Stimulated activated CD4-positive, alpha-beta T cell treated with anti-CD3 and anti-CD28 coated beads, Interleukin-1b, Interleukin-23, amount 100 ng/mL, for 24 hours (primary cell): Measurements from ENCODE around the gene RETREG1.
"Not testable (repeated sequence)": the region's sequence is repeated elsewhere in the genome, so short reads cannot be mapped to it uniquely, and the experiment has no call there.

ENCODE experiments used
- DNase-seq, 4 experiments: peaks; one replicate each; pipeline ENCODE4 v3.0.0-alpha.2; 2020; ENCODE audit warnings: low read depth in 4 of 4, low spot score in 1 of 4

Gene RETREG1

DNA sequence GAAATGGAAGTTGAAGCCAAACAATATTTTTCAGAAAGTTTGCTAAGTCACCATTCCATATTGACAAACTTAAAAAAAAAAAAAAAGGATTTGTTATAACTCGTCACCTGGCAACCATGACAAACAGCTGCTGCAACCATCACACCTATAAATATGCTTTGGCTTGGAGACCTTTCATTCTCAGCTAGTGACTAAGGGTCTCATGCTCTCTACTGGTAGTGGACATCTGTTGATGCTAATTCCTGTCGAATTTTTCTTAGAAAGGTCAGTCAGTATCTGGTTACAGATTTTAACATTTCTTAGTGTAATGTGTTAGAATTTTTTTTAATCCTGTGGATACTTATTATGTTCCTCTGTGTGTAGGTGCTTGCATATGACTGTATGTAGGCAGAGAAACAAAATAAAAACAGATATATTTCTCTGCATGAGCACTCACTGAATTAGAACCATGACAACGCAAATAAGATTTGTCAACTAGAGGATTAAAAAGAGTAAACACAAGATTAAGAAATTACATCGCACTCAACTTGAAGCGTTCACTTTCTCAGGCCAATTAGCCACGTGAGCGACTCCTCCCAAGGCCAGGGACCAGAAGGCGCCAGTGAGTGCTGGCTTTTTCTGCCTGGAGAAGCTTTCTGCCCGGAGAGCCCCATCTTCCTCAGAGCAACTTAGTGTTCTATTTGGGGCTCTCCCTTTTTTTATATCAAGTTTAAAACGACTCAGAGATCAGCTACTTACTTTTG lies 124.2 kb downstream of the RETREG1 start:
- DNase-seq = no peak

DNA sequence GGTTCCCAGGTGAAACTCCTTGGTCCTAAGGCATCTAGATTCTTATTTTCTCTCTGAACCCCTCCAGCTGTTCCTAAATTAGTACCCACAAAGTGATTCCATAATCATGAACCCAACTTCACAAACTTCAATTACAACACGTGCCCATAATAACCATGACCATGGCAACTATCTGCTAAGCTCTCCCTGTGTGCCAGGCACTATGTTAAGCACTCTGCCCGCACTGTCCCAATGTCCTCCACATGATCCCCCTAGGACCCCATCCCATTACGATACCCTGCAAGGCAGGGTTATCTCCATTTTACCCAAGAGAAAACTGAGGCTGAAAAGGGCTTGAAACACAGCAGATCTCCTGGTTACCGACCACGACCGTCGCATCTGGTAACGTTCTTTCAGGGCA lies 125.9 kb downstream of the RETREG1 start:
- no peak for DNase-seq

DNA sequence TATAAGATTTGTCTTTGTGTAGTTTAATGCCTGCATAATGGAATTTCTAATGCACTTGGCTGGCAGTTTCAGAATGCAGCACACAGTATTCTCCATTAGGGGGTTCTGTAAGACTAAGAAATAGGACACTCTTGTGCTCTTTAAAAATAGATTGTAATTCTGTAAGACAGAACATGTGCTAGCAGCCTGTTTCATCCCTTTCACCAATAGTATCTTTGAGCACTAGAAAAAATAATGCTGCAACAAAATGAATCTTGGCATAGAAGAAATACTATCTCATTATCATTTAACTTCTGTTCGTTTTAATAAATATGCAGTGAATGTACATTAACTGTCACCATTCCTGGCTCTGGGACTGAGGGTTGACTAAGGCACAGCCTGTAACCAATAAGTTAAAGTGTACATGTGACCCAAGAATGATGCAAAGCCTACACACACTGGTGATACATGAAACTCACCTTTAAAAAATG lies 127.4 kb downstream of the RETREG1 start:
- no peak for DNase-seq

DNA sequence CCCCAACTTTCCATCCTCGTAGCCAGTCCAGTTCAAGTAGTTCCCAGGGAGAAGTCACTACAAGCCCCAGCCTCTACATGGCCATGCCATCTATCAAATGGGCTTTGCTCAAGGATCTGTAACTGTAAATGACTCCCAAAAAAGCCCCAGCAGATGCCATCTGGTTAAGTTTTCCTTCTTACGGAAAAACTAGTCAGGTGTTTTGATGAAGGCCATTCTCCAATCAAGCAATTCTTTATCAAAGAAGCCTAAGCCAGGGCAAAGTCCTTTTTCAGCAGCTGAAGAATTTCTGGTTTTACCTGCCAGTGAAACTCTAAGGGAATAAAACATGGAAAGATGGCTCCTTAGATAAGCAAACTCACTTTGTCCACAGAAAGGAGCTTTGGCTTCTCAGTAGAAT lies 129.3 kb downstream of the RETREG1 start:
- no peak for DNase-seq

DNA sequence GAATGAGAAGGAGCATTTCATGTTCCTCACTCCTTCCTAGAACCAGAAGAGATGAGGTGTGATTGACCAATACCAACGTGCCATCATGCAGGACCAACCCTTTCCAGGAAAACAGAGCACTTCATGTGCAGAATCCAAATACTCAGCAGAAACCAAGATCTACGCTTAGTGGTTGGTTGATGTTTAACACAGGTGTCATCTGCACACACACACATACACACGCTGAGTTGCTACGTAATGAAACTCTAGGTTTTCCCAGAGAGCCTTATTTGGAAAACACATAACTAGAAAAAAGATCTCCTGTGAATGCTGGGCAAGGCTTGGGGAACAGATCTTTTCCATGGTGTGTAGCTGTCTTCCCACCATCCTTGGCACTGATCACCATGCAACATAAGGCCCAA lies 130.1 kb downstream of the RETREG1 start:
- no peak for DNase-seq

DNA sequence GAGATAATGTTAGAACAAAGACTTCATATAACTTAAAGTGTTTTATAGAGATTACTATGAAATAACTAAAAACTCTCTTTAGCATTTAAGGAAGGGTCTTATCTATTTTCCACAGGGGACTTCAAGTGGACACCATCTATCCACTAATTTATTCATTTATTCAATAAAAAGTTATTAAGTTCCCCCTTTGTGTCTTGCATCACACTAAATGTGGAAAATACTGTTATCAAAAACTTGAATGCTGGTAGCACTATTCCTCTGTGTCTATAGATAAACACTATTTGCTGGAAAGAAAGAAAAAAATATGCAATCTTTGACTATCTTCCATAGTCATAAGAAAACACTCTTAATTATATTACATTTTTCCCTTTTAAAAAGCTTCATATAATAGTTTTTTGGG lies 131.1 kb downstream of the RETREG1 start:
- DNase-seq = no peak

- no peak for DNase-seq
Observed at GRCh38 chr5:16484081-16484480, 132.7 kb downstream of the RETREG1 start.

GRCh38 chr5:16483361-16483760 lies 133.4 kb downstream of the RETREG1 start:
- no peak for DNase-seq

DNA sequence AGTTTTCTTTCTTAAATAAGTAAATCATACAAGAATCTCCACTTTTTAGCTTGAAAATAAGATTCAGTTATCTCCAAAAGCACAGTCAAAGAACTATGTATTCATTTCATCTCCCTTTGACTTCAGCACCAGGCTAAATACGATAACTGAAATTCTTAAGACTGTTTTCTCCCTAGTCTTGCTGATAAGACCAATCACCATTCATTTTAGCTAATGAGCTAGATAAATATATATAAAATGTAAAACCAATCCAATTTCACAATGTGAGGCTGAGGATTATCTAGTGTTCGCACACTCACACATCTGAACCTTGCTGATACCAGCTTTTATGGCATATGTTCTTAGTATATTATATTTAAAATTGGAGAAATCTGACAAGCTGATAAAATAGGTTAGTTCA lies 133.9 kb downstream of the RETREG1 start:
- DNase-seq = no peak

- DNase-seq = no peak
Observed at GRCh38 chr5:16480821-16481538, 135.8 kb downstream of the RETREG1 start.

DNA sequence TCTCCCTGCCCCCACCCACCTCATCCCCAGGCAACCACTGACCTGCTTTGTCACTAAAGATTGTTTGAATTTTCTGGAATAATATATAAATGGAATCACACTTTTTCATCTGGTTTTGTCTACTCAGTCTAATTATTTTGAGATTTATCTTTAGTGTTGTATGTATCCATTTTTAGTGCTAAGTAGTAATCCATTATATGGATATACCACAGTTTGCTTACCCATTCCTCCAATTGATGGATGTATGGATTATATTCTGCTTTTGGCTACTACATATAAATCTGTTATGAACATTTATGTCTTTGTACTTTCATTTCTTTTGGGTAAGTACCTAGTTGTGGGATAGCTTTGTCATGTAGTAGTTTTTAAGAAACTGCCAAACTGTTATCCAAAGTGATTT lies 136.7 kb downstream of the RETREG1 start:
- DNase-seq = no peak

DNA sequence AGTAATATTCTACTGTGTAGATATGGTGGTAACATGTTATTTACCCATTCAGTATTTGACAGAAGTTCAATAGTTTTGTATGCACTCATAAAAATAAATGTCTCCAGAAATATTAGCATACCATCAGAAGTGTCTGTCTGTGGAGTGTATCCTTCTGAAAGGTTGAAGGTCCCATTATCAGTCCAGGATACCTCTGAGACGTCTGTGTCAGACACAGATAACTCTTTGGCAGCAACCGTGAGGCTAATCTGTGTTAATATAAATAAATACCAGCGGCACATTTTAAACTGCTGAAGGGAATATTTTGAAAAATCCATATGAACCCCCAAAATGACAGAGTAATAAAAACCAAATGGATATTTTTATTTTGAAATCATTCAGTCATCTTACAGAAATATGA lies 139.3 kb downstream of the RETREG1 start:
- DNase-seq = no peak

DNA sequence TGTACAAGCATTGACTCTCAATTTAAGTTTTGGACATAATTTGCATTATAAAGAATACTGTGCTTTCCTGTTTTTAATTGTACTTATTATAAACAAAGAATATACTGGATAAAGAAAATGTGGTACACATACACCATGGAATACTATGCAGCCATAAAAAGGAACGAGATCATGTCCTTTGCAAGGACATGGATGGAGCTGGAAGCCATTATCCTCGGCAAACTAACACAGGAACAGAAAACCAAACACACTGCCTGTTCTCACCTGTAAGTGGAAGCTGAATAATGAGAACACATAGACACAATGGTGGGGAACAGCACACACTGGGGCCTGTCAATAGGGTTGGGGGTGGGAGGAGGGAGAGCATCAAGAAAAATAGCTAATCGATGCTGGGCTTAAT lies 140.4 kb downstream of the RETREG1 start:
- not testable (repeated sequence) for DNase-seq

- no peak for DNase-seq
Observed at GRCh38 chr5:16471387-16471786, 145.4 kb downstream of the RETREG1 start.

GRCh38 chr5:16467363-16468219 lies 149.2 kb downstream of the RETREG1 start:
- no peak for DNase-seq

DNA sequence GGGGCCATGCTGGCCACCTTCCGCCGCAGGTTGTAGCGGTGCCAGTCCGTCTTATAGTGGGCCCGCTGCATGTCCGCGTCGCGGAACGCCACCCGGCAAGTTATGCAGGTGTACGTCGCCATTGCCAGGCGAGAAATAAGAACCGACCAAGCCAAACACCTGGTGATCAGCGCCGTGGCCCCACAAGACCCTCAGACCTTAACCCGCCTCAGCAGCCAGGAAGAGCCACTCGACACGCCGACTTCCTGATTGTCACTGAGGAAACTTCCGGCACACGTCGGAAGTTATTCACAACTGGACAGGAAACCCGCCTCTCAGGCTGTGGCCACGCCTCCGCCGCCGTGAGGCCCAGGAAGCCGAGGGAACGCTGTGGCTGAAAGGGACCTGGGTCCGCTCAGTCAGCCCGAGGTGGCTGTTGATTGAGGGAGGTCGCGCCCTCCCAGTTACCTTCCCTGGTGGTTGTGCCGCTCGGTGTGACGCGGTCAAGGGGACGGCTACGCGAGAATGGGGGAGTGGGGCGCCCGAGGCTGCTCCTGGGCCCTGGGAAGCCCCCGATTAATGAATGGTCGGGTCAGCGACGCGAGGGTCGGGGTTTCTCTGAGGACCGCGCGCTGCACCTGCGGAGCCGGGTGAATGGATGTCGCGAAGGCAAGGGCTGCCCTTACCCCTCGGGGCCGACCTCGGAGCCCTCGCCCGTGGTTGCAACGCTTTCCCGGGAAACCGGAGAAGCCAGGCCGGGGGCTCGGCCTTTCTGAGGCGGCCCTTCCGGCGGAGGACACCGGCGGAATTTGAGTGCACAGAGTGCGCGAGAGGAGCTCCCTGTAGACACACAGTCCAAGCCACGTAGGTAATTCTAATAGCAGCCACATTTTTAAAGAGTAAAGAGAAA lies 151.0 kb downstream of the RETREG1 start, which contains the start of gene ZNF622:
Gene ZNF622 (minus strand): TSS at position 257 of the 889 bp plus-strand sequence. CDS start 135 bp downstream, at position 122.
- peak; percentile 61 to 80 (median 74) for DNase-seq

GRCh38 chr5:16464664-16465543 lies 151.9 kb downstream of the RETREG1 start:
- DNase-seq = peak in 1 of 4 experiments; percentile 12

- no peak for DNase-seq
Observed at GRCh38 chr5:16464231-16464630, 152.6 kb downstream of the RETREG1 start.

DNA sequence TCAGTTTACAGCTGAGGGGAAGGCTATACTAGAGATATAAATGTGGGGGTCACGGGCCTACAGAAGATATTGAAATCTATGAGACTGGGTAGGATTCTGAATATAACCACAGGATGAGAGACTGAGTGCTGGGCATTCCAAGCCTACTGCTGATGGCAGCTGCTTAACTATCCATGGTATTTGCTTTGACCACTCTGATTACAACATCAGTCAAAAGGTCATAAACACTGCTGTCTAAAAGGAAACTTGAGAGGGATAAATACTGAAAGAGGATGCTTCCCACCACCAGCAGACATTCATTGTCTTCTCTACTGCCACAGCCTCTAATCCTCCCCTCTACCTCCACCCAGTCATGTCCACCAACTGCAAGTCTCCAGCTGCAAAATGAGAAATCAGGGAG lies 155.0 kb downstream of the RETREG1 start:
- DNase-seq = no peak

- no peak for DNase-seq
Observed at GRCh38 chr5:16461026-16461425, 155.8 kb downstream of the RETREG1 start.
